HG03442 (cell line): ENCODE results near the gene TUBA1C.
"Not testable (repeated sequence)": the region's sequence is repeated elsewhere in the genome, so short reads cannot be mapped to it uniquely, and the experiment has no call there.

Source experiments
- ATAC-seq: cut with Tn5 transposase; IDR thresholded peaks from one replicate; pipeline ENCODE4 v1.9.1; 2021; ENCODE audit warnings: mild to moderate bottlenecking, moderate library complexity; ENCODE audit not compliant: unreplicated experiment

Gene TUBA1C

GRCh38 chr12:49255456-49255855 lies 9.4 kb upstream of the TUBA1C start:
- not testable (repeated sequence) for ATAC-seq

GRCh38 chr12:49255857-49256637 lies 8.8 kb upstream of the TUBA1C start:
- no peak for ATAC-seq

GRCh38 chr12:49257508-49258184 lies 7.2 kb upstream of the TUBA1C start:
- not testable (repeated sequence) for ATAC-seq

- ATAC-seq = no peak
Observed at GRCh38 chr12:49259452-49259851, 5.4 kb upstream of the TUBA1C start.

- no peak for ATAC-seq
Observed at GRCh38 chr12:49260166-49260565, 4.7 kb upstream of the TUBA1C start.

- ATAC-seq = no peak
Observed at GRCh38 chr12:49260571-49261363, 4.1 kb upstream of the TUBA1C start.

GRCh38 chr12:49261721-49262120 lies 3.2 kb upstream of the TUBA1C start:
- no peak for ATAC-seq

GRCh38 chr12:49263400-49263763 lies 1.5 kb upstream of the TUBA1C start:
- no peak for ATAC-seq

GRCh38 chr12:49264466-49264872 lies 413 bp upstream of the TUBA1C start:
- ATAC-seq = peak; percentile 33

GRCh38 chr12:49269191-49269590 lies 4.3 kb downstream of the TUBA1C start:
- ATAC-seq = not testable (repeated sequence)

GRCh38 chr12:49272790-49273725 lies 8.2 kb downstream of the TUBA1C start:
- ATAC-seq = no peak

- ATAC-seq = no peak
Observed at GRCh38 chr12:49273726-49274395, 9.0 kb downstream of the TUBA1C start.

- ATAC-seq = no peak
Observed at GRCh38 chr12:49274396-49275069, 9.7 kb downstream of the TUBA1C start.

- ATAC-seq = no peak
Observed at GRCh38 chr12:49276304-49277290, 11.7 kb downstream of the TUBA1C start.

GRCh38 chr12:49277466-49277865 lies 12.6 kb downstream of the TUBA1C start:
- ATAC-seq = no peak

GRCh38 chr12:49279706-49280159 lies 14.9 kb downstream of the TUBA1C start:
- no peak for ATAC-seq

GRCh38 chr12:49280545-49280944 lies 15.7 kb downstream of the TUBA1C start:
- ATAC-seq = not testable (repeated sequence)

GRCh38 chr12:49282302-49282701 lies 17.4 kb downstream of the TUBA1C start:
- ATAC-seq = no peak
